Suprapubic skin (tissue), 4 donors: ENCODE data around the gene PEX11A. TPM values are rescaled to one million over a fixed set of nuclear protein-coding genes. Genes with fewer than 3 reads are reported as not detected.

Source experiments
- DNase-seq, 2 donors: peaks; one replicate each; pipeline ENCODE4 v3.0.0-alpha.2; 2019; ENCODE audit warnings: low spot score in 2 of 2
- H3K27ac ChIP-seq: fragments of 200-600 bp; sonication (generic); one replicate; pipeline ENCODE4 v1.5.1; 2019
- H3K27me3 ChIP-seq: fragments of 200-600 bp; sonication (generic); one replicate; pipeline ENCODE4 v1.5.1; 2019
- H3K36me3 ChIP-seq: fragments of 200-600 bp; sonication (generic); one replicate; pipeline ENCODE4 v1.5.1; 2019
- H3K4me1 ChIP-seq: fragments of 200-600 bp; sonication (generic); one replicate; pipeline ENCODE4 v1.5.1; 2019
- H3K4me3 ChIP-seq: fragments of 200-600 bp; sonication (generic); one replicate; pipeline ENCODE4 v1.5.1; 2019; ENCODE audit warnings: mild to moderate bottlenecking
- H3K9me3 ChIP-seq: fragments of 200-600 bp; sonication (generic); one replicate; pipeline ENCODE4 v1.5.1; 2019
- EP300 ChIP-seq: sonication (generic); formaldehyde crosslinking; IDR thresholded peaks from one replicate; pipeline ENCODE4 v1.6.1; 2017; ENCODE audit warnings: antibody characterized with exemption
- POLR2A ChIP-seq, 2 donors: fragments of 450-650 bp; IDR thresholded peaks; one replicate each; pipeline ENCODE4 v1.6.1; 2017; ENCODE audit warnings: antibody characterized with exemption in 2 of 2, mild to moderate bottlenecking in 2 of 2, moderate library complexity in 2 of 2
- POLR2AphosphoS5 ChIP-seq, 3 donors: sonication (generic); formaldehyde crosslinking; IDR thresholded peaks; one replicate each; pipeline ENCODE4 v1.6.1; 2017; ENCODE audit warnings: antibody characterized with exemption in 3 of 3
- WGBS: methylation state at CpG from one replicate; pipeline ENCODE4 v1.1.5; 2018; 5-methylcytosine and 5-hydroxymethylcytosine counted together
- total RNA-seq, 4 donors: library from RNA; depleted of rRNA; stranded (reverse); fragments of >200 nt; gene quantifications; one replicate each; pipeline ENCODE4 v1.1.0, GENCODE V29; 2016
- TF ChIP-seq, protein P1 (sequence below), 2 donors: fragments of 200-600 bp in 1 of 2; fragments of 450-650 bp in 1 of 2; sonication (generic) in 1 of 2; IDR thresholded peaks; one replicate each; pipeline ENCODE4 v1.5.1; 2016 to 2019; ENCODE audit warnings: antibody characterized with exemption in 2 of 2, mild to moderate bottlenecking in 1 of 2, moderate library complexity in 1 of 2

The PEX11A gene
- total RNA-seq, 4 donors from 2014 or later = 7.9 to 16.9 (median 10.6) TPM

- 100% methylated on average over 3 of the region's 3 CpGs for WGBS
- Histone ChIP-seq H3K9me3 (no peaks in the 10 kb centered on the region), H3K27me3 (no peaks in the 10 kb centered on the region), H3K4me3 (no peak overlapping the region), H3K4me1 (peaks cover 16% of the 10 kb centered on the region), H3K36me3 (no peaks in the 10 kb centered on the region), H3K27ac (no peak overlapping the region)
- no peak for DNase-seq
- TF ChIP-seq, protein P1, sequence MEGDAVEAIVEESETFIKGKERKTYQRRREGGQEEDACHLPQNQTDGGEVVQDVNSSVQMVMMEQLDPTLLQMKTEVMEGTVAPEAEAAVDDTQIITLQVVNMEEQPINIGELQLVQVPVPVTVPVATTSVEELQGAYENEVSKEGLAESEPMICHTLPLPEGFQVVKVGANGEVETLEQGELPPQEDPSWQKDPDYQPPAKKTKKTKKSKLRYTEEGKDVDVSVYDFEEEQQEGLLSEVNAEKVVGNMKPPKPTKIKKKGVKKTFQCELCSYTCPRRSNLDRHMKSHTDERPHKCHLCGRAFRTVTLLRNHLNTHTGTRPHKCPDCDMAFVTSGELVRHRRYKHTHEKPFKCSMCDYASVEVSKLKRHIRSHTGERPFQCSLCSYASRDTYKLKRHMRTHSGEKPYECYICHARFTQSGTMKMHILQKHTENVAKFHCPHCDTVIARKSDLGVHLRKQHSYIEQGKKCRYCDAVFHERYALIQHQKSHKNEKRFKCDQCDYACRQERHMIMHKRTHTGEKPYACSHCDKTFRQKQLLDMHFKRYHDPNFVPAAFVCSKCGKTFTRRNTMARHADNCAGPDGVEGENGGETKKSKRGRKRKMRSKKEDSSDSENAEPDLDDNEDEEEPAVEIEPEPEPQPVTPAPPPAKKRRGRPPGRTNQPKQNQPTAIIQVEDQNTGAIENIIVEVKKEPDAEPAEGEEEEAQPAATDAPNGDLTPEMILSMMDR (IDR thresholded peaks at IDR 0.05) = no peak
- TF ChIP-seq POLR2A (IDR thresholded peaks at IDR 0.05) = no peak
- no peak for TF ChIP-seq POLR2AphosphoS5 (IDR thresholded peaks at IDR 0.05)
- TF ChIP-seq EP300 = no peak
These were observed 22.4 kb downstream of the PEX11A start for GRCh38 chr15:89668171-89668570.

- no peak overlapping the region for H3K4me3 ChIP-seq
- 100% methylated on average over 5 of the region's 7 CpGs for WGBS
- peaks cover 22% of the 10 kb centered on the region for H3K4me1 ChIP-seq
- DNase-seq = peak in 1 of 2 donors; percentile 57
- H3K27ac ChIP-seq = no peak overlapping the region
- H3K9me3 ChIP-seq = no peaks in the 10 kb centered on the region
- no peaks in the 10 kb centered on the region for H3K36me3 ChIP-seq
- no peaks in the 10 kb centered on the region for H3K27me3 ChIP-seq
- TF ChIP-seq, protein P1 (IDR thresholded peaks at IDR 0.05) = no peak
- TF ChIP-seq POLR2A (IDR thresholded peaks at IDR 0.05) = no peak
- TF ChIP-seq EP300 = no peak
- TF ChIP-seq POLR2AphosphoS5 (IDR thresholded peaks at IDR 0.05) = no peak
These were observed 22.9 kb downstream of the PEX11A start for GRCh38 chr15:89667706-89667960.

DNA sequence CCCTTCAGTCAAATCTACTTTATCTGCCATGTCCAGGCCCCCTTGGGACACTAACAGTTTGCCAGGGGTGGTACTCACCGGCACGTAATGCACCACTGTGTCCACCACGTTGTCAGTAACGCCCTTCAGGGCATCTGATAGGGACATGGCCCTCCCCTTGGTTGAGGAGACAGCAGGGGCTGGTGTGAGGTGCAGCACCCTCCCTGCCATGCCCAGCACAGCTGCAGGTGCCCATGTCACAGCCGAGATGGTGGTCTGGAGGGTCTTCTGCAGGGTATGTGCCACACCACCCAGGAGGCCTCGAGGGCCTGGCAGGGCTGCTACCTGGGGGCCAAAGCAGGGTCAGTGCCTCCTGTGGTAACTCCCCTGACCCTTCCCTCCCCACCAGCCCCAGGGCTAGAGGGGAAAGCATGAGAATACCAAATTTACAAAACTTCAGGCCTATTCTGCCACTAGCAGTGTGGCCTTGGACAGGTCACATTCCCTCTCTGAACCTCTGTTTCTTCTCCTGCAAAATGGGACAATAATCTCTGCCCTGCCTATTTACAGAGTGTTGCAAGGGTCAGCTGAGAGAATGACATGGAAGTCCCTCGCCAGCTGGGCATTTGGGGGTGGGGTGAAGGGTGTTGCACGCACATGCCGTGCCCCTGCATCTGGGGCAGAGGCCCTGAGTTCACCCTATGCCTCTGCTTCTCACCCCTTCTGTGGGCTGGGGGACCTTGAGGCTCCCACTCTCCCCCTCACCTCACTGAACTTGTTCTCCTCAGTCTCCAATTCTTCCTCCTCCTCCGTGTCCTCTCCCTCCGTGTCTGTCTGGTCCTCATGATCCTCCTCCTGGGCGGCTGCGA lies 23.5 kb downstream of the PEX11A start:
- no peak for TF ChIP-seq POLR2A (IDR thresholded peaks at IDR 0.05)
- TF ChIP-seq, protein P1 (IDR thresholded peaks at IDR 0.05) = no peak
- TF ChIP-seq POLR2AphosphoS5 (IDR thresholded peaks at IDR 0.05) = no peak
- TF ChIP-seq EP300 = no peak

DNA sequence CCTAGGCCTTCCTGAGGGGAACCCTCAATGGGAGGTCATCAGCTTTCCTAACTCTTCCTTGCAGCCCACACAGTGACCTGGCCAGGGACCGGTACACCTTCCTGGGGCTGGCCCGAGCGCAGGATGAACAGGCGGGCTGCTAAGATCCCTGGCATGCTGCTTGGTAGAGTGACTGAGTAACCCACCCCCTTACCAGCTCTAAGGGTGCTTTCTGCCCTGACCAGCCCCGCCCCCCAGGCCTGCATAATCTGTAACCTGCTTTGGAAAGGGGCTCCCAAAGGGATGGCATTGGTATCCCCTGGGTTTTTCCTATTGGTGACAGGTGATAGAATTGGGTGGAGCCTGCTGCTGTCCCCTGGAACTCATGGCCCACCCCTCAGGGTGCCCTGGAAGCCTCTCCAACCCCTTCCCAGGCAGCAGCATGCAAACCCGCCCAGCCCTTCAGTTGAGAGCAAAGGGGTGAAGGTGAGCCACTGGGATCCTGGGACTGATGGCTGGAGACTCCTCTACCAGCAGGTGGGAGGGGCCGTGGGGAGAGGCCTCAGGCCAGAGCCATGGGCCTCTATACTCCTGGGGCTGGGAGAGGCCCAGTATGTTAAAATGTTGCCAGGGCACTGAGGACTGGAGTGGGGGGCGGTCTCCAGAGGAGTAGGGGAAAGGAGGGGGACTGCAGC lies 24.2 kb downstream of the PEX11A start:
- WGBS = no CpG with 5 or more reads among the region's 8 CpGs
- Histone ChIP-seq H3K36me3 (no peaks in the 10 kb centered on the region), H3K27me3 (no peaks in the 10 kb centered on the region), H3K4me1 (peaks cover 25% of the 10 kb centered on the region), H3K9me3 (no peaks in the 10 kb centered on the region), H3K4me3 (peak overlapping the region; percentile 44), H3K27ac (peak overlapping the region; percentile 89)
- no peak for TF ChIP-seq POLR2AphosphoS5 (IDR thresholded peaks at IDR 0.05)
- TF ChIP-seq EP300 = no peak
- no peak for TF ChIP-seq POLR2A (IDR thresholded peaks at IDR 0.05)
- TF ChIP-seq, protein P1 (IDR thresholded peaks at IDR 0.05) = no peak
- DNase-seq = no peak

More for the DNA sequence above, 23.5 kb downstream of the PEX11A start:
- Histone ChIP-seq H3K9me3 (no peaks in the 10 kb centered on the region), H3K4me1 (peaks cover 25% of the 10 kb centered on the region), H3K27me3 (no peaks in the 10 kb centered on the region), H3K36me3 (no peaks in the 10 kb centered on the region), H3K4me3 (no peak overlapping the region), H3K27ac (no peak overlapping the region)
- DNase-seq = peak in 1 of 2 donors; percentile 61
- 74% methylated on average over 7 of the region's 13 CpGs for WGBS

- Histone ChIP-seq H3K27ac (peak overlapping the region; percentile 89), H3K27me3 (no peaks in the 10 kb centered on the region), H3K4me3 (peak overlapping the region; percentile 44), H3K36me3 (no peaks in the 10 kb centered on the region), H3K9me3 (no peaks in the 10 kb centered on the region), H3K4me1 (peaks cover 25% of the 10 kb centered on the region)
- TF ChIP-seq POLR2A (IDR thresholded peaks at IDR 0.05) = peak in 1 of 2 donors; percentile 40
- no peak for TF ChIP-seq POLR2AphosphoS5 (IDR thresholded peaks at IDR 0.05)
- DNase-seq = peak in 1 of 2 donors; percentile 77
- 2% methylated on average over 35 of the region's 72 CpGs for WGBS
These were observed 24.9 kb downstream of the PEX11A start for GRCh38 chr15:89665449-89666181.
